ENCODE measurements around the gene RGS3.
A peak's percentile ranks its signal among the peaks of the same experiment; 100 is the strongest.

The RGS3 gene

DNA sequence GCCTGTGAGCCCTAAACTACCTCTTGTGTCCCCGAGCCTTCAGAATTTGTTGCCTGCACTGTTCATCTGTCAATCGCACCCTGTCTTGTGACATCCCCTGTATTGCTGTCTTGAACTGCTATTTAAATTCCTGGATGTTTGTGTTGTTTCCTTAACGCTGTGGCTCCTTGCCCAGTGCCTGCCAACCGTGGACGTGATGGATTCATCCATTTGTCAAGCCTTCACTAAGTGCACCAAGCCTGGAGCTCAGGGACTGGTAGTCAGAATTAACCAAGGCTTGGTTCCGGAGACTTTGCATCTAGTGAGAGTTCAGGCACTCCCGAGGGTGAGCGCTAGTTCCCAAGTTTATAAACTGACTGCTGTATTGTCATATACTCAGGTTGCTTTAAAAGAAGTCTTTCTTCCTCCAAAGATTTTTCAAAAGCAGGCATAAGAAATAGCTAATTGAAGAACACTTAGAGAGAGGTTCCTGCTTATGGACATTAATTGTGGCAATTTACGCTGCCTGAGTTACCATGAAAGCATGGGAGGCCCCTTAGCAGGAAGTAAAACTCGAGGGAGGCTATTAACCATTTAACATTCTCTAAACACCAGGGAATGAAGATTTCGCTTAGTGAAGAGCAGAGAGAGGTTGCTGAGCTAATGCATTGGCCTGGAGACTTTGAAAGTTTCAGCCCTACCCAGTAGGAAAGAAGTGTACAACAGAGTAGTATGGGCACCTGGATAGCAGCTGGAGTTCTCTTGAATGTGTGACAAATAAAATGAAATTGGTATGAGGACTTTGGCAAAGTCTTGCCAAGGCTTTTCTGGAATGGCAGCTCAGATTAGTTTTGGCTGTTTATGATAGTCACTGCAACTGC is 29.0 kb downstream of the RGS3 start:
- DNase-seq: peak; percentile 39

DNA sequence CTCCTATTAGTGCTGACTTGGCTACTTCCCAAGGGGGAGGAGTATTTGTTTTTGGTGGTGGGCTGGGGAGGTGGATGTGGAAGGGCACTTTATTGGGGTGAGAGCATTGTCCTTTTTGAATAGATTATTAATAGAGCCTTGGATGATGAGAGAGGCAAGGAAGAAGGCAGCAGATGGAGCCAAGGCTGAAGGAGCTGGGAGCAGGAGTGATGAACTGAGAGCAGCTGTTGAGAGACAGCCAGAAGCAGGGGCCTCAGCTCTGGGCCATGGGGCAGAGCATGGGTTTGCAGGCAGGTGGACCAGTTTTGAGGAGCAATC is 29.6 kb downstream of the RGS3 start:
- no peak for DNase-seq

DNA sequence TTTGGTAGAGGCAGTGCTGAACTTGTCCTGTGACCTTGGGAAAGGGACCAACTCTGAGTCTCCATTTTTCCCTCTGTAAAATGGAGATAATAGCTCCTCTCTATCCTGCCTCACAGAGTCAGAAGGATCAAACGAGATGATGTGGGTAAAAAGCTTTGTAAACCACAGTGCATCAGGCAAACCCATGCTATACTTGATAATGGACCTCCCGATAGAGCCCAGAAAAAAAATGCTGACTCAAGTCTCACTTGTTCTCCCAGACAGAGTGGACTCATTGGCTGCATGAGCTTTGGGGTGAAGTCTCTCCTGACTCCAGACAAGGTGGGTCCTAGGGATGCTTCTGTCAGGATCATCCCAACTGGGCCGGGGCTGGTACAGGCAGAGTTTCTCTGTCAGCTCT is 32.0 kb downstream of the RGS3 start:
- no peak for DNase-seq

DNA sequence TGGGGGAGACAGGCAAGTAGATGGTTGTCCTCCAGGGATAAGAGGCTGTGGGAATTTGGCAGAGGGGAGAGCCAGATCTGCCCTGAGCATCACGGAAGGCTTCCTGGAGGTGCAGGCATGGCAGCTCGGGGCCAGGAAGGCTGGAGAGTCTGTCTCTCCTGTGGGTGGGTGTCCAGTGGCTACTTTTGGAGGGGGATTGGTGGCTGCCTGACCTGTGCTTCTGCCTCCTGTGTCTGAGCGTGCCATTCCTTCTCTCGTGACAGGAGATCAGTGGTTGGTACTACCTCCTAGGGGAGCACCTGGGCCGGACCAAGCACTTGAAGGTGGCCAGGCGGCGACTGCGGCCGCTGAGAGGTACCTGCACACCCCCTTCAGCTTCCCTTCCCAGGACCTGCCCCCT is 33.5 kb downstream of the RGS3 start:
- DNase-seq: no peak

DNA sequence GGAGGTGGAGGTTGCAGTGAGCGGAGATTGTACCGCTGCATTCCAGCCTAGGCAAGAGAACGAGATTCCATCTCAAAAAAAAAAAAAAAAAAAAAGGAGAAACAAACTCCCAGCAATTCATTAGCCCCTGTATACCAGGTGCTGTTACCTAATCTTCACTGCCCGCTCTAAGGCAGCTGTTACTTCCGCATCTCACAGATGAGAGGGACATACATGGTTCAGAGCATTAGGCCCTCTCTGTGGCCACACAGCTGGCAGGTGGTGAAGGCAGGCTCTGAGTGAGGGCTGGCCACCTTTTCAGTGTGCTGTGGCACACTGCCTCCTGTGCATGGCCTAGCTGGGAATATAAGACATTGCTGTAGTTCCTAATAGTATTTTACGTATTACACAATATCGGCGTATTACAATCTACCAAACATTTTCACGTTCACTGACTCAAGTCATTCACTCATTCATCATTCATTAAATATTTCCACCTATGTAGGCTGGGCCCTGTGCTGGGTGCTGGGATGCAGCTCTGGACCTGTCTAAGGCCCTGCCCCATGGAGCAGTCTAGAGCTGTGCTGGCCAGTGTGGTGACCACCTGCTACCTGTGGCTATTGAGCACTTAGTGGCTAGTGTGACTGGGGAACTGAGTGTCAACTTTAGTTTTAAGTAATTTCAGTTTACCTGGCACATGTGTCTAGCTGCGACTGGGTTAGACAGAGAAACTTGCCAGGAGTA is 35.8 kb downstream of the RGS3 start:
- DNase-seq: no peak

DNA sequence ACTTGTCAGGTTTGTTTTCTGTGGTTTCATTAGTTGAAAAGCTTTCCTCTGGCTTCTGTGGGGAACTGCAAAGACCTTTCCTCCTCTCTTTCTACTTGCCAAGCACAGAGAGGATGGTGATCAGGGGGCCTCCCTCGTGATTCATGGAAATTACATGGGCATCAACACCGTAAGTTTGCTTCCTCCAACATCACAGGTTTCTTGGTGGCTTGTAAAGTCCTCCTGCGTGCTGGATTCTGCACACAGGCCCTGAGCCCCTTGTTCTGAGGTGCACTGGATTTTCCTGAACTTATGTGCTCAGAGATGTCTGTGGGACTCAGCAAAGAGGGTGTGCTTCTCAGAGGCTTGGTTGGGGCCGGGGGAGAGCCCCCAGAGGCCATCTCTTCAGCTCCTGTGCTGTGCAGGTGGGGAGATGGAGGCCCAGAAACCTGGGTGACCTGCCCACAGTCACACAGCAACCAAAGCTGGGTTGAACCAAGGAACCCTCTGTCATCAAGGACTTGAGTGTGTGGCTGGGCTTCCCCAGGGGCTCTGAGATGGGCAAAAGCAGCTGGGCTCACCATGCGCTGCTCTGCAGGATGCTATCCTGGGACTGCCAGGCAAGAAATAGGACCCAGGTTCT is 36.5 kb downstream of the RGS3 start:
- no peak for DNase-seq

DNA sequence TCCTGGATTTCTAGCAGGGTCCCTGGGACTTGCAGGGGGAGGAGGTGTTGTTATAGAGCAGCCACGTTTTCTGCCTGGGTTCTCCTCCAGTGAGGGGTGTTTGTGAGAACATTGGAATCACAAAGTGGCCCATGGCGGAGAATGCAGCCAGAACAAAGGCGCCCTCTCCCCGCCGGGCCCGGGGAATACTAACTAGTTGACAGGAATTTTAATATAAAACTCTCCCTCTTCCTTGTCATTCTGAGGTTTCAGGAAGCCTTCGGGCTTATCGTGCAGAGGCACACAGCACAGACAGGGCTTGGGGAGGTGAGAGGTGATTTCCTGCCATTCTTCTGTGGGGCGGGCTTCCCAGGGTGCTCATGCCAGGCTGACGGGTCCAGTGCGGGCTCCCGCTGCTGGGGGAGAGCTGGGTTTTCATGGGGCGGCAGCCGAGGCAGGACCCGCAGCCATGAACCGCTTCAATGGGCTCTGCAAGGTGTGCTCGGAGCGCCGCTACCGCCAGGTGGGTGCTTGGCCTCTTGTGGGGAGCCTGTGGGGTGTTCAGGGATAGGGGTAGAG is 37.7 kb downstream of the RGS3 start:
- DNase-seq: no peak

DNA sequence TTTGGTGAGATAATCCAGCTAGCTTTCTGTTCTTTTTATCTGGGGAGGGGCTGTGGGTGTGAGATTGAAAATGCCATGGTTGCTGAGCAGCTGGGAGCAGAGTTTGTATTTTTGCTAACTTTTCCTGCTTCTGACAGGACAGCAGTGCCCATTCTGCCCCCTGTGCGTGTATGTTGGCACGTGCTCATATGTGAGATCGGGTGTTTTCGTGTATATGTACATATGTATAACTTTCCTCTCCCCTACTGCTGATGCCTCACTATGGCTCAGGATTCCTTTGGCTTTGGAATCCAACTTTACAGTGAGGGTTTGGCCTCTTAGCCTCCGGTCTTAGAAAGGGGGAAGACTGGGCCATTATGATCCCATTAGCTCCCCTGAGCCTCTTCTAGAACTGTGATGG is 38.3 kb downstream of the RGS3 start:
- no peak for DNase-seq

DNA sequence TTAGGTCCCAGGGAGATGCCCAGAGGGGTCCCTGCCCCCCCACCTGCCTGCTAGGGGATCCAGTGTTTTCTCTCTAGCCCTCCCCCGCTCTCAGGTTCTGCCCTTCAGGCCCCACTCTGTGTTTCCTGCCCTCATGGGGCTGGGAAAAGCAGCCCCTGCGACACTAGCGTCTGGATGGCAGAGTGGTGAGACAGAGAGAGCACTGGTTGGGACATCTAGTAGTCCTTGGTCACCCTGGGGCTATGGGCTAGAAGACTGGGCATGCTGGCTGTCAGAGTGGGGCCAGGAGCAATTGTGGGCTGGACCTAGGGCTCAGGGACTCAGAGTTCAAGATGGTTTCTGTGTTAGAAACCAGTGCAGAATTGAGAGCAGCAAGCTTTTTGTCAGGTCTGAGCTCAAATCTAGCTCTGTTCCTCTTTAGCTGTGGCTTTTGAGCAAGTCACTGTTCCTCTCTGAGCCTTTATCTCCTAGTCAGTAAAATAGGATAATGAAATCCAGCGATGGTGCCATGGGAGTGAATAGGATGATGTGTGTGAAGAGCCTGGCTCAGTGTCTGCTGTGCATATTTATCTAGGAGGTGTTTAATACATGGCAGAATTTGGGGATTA is 39.0 kb downstream of the RGS3 start:
- no peak for DNase-seq

DNA sequence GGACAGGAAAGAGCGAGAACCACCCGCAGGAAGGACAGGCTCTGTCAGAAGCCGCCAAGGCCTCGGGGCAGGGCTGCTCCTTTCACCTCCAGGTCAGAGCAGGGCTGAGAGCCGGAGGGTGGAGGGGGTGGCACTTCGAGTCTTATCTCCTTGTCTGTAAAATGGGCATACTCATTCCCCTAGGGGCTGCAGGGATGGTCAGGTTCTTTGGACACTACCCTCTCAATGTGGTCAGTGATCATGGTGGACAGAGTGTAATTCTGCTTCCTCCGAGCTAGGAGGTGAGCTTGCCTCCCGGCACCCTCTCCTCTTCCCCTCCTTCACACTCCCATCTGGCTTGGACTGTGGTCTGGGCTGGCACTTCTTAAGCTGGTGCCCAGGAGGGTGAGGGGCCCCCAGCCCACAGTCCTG is 39.6 kb downstream of the RGS3 start:
- no peak for DNase-seq

DNA sequence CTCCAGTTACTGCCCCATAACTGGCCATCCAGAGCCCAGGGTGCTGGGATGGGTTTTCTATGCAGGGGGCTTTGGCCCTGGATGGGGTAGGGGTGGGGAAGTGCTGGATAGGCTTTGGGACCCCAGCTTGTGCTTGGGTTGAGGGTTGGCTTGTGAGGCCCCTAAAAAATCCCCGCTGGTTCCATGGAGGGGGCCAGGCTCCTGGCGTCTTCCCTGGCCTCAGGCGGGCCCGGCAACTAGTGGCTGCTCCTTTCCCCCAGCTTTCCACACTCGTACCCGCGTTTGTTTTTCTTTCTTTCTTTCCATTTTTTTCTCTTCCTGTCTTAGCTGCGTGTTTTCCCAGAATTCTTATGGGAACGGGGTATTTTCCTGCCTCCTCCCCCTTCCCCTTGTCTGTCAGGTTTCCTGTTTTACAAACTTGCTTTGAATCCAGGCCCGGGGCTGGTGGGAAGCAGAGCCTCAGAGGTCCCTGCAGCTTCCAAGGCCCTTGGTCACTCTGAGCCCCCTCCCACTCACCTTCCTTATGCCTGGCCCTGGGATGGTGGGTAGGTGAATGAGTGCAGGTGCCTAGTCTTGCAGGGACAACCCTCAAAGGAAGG is 40.2 kb downstream of the RGS3 start:
- DNase-seq: no peak

DNA sequence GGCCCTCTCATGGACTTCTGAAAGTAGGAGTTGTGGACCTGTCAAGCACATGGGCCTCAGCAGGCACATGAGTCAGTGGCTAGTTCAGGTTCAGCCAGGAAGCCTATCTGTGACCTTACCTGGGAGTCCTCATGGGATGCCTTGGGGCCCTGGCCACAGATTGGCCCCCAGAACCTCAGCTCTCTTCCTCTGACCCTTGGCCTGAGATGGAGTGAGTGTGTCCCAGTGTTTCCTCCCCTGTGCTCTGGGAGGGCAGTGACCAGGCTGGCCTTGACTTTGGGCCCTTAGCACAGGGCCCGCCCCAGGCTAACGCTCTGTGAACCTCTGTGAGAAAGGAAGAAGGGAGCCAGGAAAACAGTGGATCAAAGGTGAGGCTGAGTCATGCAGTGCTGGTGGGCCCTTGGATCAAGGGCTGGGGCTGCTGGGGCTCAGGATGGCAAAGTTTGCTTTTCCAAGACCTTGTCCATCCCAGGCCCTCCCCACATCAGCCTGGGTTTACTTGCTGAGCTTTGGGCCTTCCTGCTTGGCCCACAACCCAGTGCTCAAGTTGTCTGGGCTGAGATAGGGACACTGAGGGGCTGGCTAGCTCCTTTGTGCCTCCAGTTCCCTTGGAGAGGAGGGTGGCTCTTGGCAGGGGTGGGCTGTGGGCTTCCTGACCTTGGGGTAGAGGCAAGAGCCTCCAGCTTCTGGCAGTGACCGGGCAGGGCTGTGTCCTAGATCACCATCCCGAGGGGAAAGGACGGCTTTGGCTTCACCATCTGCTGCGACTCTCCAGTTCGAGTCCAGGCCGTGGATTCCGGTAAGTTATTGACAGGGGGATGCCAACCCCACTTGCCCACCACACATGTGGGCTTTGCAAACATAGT is 41.4 kb downstream of the RGS3 start:
- DNase-seq: no peak

DNA sequence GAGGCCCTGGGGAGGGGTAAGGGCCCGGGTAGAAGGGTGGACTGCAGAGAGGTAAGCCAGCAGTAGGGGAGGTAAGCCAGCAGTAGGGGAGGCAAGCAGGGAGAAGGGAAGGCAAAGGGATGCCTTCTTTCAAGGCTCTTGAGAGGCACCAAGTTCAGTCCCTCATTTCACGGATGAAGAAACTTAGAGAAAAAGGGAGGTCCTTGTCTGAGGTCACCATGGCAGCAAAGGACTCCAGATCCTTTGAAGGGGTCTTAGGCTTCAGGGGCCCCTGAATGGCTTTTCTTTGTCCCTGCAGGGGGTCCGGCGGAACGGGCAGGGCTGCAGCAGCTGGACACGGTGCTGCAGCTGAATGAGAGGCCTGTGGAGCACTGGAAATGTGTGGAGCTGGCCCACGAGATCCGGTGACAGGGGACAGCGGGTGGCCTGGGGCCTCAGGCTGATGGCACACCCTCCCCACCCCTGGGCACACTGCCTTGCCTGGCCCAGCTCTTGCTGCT is 42.6 kb downstream of the RGS3 start:
- no peak for DNase-seq

DNA sequence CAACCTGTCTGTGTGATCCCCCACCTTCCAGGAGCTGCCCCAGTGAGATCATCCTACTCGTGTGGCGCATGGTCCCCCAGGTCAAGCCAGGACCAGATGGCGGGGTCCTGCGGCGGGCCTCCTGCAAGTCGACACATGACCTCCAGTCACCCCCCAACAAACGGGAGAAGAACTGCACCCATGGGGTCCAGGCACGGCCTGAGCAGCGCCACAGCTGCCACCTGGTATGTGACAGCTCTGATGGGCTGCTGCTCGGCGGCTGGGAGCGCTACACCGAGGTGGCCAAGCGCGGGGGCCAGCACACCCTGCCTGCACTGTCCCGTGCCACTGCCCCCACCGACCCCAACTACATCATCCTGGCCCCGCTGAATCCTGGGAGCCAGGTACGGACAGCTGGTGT is 43.7 kb downstream of the RGS3 start:
- DNase-seq: no peak

DNA sequence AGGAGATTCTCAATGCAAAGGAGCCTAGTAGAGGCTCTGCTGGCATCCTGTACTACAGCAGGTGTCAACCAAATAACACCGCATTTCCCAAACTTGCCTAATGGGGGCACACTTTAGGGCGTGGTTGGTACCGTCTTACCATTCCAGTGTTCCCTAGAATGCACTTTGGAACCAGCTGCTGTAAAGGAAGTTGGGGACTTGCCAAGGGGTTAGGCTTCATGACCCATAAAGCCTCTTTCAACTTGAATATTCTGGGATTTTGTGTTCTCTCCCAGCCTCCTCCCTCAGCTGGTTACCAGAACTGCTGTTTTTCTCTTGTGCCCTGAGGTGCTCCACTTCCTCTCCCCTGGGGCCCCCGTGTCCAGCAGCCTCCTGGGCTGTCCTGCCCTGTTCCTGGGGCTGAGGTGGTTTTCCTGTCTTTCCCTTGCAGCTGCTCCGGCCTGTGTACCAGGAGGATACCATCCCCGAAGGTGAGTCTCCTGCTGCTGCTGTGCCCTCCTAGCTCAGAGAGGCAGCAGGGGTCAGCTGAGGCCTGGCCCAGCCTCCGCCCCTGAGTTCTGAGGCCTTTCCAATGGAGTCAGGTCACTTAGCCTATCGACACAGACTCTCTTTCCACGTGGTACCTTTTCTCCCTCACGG is 44.7 kb downstream of the RGS3 start:
- DNase-seq: no peak

DNA sequence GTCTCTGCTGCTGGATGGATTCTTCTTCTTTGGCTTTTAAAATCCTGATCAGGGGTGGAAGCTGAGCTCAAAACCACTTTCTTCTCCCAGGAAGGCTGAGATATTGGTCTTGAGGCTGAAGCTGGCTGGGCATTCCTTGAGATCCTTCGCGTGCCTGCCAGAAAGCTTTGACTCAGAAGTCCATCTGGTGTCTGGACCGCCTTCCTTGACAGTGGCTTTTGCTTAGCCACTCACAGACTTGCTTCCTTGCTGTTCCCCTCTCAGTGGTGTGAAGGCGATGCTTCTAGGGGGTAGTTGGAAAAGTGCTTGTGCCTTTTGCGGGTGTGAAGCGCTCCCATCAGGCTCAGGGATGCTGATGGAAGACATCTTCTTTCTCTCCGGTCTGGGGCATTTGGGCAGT is 45.9 kb downstream of the RGS3 start:
- DNase-seq: no peak

DNA sequence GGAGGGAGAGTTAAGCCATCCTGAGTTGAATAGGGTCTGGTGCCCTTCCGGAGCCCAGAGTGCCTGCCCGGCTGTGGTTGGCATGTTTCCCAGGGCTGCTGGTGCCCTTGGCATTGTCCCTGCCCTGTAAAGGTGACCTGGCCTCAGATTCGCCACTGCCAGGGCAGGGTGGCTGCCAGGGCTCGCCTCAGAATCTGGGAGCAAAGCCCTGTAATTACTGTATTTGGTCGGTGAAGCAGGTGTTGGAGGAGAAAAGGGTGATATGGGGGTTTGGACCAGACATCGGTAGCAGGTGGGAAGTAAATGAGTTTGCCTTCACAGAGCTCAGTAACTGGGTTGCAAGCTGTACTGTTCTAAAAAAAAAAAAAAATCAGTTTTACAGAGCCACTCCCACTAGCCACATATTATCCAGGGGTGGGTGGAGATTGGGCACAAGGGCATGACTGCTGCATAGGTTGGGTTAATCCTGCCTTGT is 47.6 kb downstream of the RGS3 start:
- DNase-seq: peak; percentile 80

DNA sequence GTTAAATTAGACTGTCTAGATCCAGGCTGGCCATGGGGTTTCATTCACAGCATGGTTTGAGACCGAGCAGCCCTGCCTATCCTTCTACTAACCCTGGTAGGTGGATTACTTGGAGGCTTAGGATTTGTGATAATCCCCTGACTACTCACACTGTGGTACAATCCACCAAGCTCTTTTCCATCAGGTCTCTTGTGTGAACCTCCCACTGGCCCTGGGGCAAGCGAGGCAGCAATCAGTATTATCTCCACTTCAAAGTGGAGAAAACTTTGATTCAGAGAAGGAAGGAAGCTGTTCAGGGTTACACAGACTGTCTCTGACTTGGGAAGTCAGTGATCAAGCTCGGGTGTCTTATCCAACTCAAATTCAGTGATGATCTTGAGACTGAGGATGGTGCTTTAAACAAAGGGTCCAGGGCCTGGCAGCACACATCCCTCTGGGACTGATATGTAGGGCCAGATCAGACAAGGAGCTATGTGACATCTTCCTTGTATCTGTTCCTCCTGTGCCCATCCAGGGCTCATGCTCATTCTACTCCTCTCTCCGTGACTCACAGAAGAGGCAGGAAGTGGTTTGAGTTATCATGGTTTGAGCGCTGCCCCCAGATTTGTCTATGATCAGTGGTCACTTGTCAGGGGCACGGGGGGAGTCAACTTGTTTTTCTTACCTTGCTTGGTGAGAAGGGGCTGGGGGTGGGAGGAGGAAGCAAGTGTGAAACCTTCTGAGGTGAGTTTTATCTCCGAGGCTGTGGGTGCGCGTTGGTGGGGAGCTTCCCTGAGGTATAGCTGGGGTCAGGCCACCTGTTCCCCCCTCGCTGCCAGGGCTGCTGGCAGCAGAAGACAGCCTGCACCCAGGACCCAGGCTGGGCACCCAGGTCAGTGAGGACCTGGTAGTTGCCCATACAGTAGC is 48.6 kb downstream of the RGS3 start:
- no peak for DNase-seq

DNA sequence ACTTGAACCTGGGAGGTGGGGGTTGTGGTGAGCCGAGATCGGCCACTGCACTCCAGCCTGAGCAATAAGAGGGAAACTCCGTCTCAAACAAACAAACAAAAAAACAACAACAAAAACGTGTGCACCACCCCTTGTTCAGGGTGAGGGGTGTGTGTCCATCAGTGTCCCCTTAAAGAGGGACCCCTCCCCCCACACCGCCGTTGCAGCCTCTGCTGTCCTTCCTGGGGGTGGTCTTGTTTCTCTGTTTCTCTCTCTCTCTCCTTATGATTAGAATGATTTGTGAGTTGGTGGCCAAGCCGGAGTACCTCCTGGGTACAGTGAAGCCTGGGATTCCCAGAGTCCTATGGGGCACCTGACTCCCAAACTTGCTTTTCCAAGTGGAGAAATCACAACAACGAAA is 49.6 kb downstream of the RGS3 start:
- DNase-seq: no peak

DNA sequence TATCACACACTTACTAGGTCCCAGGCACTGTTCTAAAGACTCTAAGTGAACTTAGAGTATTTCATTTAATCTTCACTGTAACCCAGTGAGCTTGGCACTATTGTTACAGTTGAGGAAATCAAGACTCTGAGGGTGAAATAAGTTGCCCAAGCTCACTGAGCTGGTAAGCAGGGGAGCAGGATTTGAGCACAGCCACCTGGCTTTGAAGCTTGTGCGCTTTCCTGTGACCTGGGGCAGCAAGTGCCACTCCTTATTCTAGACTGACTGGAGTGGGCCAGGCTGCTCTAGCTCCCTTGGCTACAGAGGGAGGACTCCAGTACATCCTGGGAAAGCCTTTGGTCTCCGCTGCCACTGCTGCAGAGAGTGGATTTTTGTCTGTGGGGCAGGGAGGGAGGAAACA is 50.0 kb downstream of the RGS3 start:
- DNase-seq: no peak
